Transverse colon (tissue), 4 donors: Measurements from ENCODE around the gene GRM3. TPM values are rescaled to one million over a fixed set of nuclear protein-coding genes. Genes with fewer than 3 reads are reported as not detected.

Source experiments
- DNase-seq: peaks from one replicate; pipeline ENCODE4 v3.0.0-alpha.2; 2019
- H3K27ac ChIP-seq, 4 donors: fragments of 200-600 bp; sonication (generic); 2 replicates each; pipeline ENCODE4 v1.5.1; 2016 to 2018; ENCODE audit warnings: inconsistent platforms in 4 of 4
- H3K27me3 ChIP-seq: fragments of 200-600 bp; sonication (generic); 2 replicates; pipeline ENCODE4 v1.5.1; 2017; ENCODE audit warnings: inconsistent platforms
- H3K36me3 ChIP-seq, 4 donors: fragments of 200-600 bp; sonication (generic); 2 replicates each; pipeline ENCODE4 v1.5.1; 2017 to 2019; ENCODE audit warnings: inconsistent platforms in 4 of 4
- H3K4me1 ChIP-seq, 4 donors: fragments of 200-600 bp; sonication (generic); 2 replicates each; pipeline ENCODE4 v1.5.1; 2017 to 2020; ENCODE audit warnings: inconsistent platforms in 4 of 4
- H3K4me3 ChIP-seq, 4 donors: fragments of 200-600 bp; sonication (generic); 1 replicate in 1 of 4; 2 replicates in 3 of 4; pipeline versions ENCODE4 v1.5.1 to v1.6.1; 2017 to 2019; ENCODE audit warnings: inconsistent platforms in 4 of 4
- H3K9me3 ChIP-seq, 2 donors: fragments of 200-600 bp; sonication (generic); 2 replicates each; pipeline ENCODE4 v1.5.1; 2017 to 2019; ENCODE audit warnings: inconsistent platforms in 2 of 2
- CTCF ChIP-seq, 5 experiments: fragments of 200-600 bp in 3 of 5; fragments of 450-650 bp in 2 of 5; sonication (generic) in 3 of 5; IDR thresholded peaks; 1 replicate in 2 of 5; 2 replicates in 3 of 5; pipeline ENCODE4 v1.5.1; 2016 to 2017; ENCODE audit warnings: antibody characterized with exemption in 5 of 5, inconsistent platforms in 3 of 5, mild to moderate bottlenecking in 2 of 5, moderate library complexity in 1 of 5
- EP300 ChIP-seq: sonication (generic); formaldehyde crosslinking; IDR thresholded peaks from one replicate; pipeline ENCODE4 v1.6.1; 2017; ENCODE audit warnings: antibody characterized with exemption, low read depth
- POLR2A ChIP-seq: fragments of 450-650 bp; IDR thresholded peaks from one replicate; pipeline ENCODE4 v1.6.1; 2016; ENCODE audit warnings: antibody characterized with exemption, mild to moderate bottlenecking, moderate library complexity
- POLR2AphosphoS5 ChIP-seq, 3 donors: sonication (generic); formaldehyde crosslinking; IDR thresholded peaks; one replicate each; pipeline ENCODE4 v1.6.1; 2016; ENCODE audit warnings: antibody characterized with exemption in 3 of 3
- WGBS, 2 donors: methylation state at CpG; one replicate each; pipeline ENCODE4 v1.1.5; 2018; ENCODE audit warnings: low coverage in 1 of 2; 5-methylcytosine and 5-hydroxymethylcytosine counted together
- in situ Hi-C, 4 donors: fragments of 200-750 bp; cut with MboI; loops; one replicate each; pipeline versions ENCODE4 v1.15.0 to v1.15.1; 2017; ENCODE audit warnings: low sequenced_read_pairs in 3 of 4, low pct_ligation_motif_present in 1 of 4, low pct_unique_long_range_greater_than_20kb in 1 of 4
- intact Hi-C: fragments of 100-400 bp; cut with DNase I; formaldehyde crosslinking; loops from one replicate; pipeline ENCODE4 v1.15.1; 2023; ENCODE audit warnings: low total_unique reads
- total RNA-seq, 4 donors: library from RNA; depleted of rRNA; stranded (reverse); fragments of >200 nt; gene quantifications; one replicate each; pipeline ENCODE4 v1.1.0, GENCODE V29; 2016

GRM3 gene
- total RNA-seq, 4 donors from 2014 or later, result not detected

GRCh38 chr7:86786376-86786775 lies 142.7 kb downstream of the GRM3 start:
- in situ Hi-C loops, result no loop called here
- H3K4me1 ChIP-seq, result no peaks in the 10 kb centered on the region
- H3K27ac ChIP-seq, result no peak overlapping the region
- no peaks in the 10 kb centered on the region for H3K27me3 ChIP-seq
- TF ChIP-seq POLR2A (no peak), CTCF (IDR thresholded peaks at IDR 0.05) (no peak), POLR2AphosphoS5 (IDR thresholded peaks at IDR 0.05) (no peak), EP300 (no peak)
- no peak overlapping the region for H3K4me3 ChIP-seq
- no peak for DNase-seq
- no peaks in the 10 kb centered on the region for H3K9me3 ChIP-seq
- no peaks in the 10 kb centered on the region for H3K36me3 ChIP-seq
- intact Hi-C loops, result no loop called here
- WGBS, 2 donors, result 95 to 100% methylated on average over 5 to 36 of the region's 36 CpGs

- Histone ChIP-seq H3K27ac (no peak overlapping the region), H3K4me3 (no peak overlapping the region), H3K9me3 (no peaks in the 10 kb centered on the region), H3K4me1 (no peaks in the 10 kb centered on the region), H3K27me3 (no peaks in the 10 kb centered on the region), H3K36me3 (no peaks in the 10 kb centered on the region)
- TF ChIP-seq POLR2AphosphoS5 (IDR thresholded peaks at IDR 0.05), result no peak
- TF ChIP-seq POLR2A, result no peak
- TF ChIP-seq EP300, result no peak
- TF ChIP-seq CTCF (IDR thresholded peaks at IDR 0.05), result no peak
- 49 to 82% methylated on average over 1 of the region's 1 CpG for WGBS, 2 donors
- intact Hi-C loops (no loop called here), in situ Hi-C loops (no loop called here)
- no peak for DNase-seq
Measured at GRCh38 chr7:86788948-86789347, 145.2 kb downstream of the GRM3 start.

- in situ Hi-C loops, result no loop called here
- H3K4me1 ChIP-seq, result no peaks in the 10 kb centered on the region
- no peaks in the 10 kb centered on the region for H3K36me3 ChIP-seq
- no peak for DNase-seq
- H3K27ac ChIP-seq, result no peak overlapping the region
- intact Hi-C loops, result no loop called here
- H3K9me3 ChIP-seq, result no peaks in the 10 kb centered on the region
- H3K27me3 ChIP-seq, result no peaks in the 10 kb centered on the region
- H3K4me3 ChIP-seq, result no peak overlapping the region
- TF ChIP-seq EP300 (no peak), POLR2AphosphoS5 (IDR thresholded peaks at IDR 0.05) (no peak), CTCF (IDR thresholded peaks at IDR 0.05) (no peak), POLR2A (no peak)
Measured at GRCh38 chr7:86790383-86790782, 146.7 kb downstream of the GRM3 start.

- TF ChIP-seq POLR2AphosphoS5 (IDR thresholded peaks at IDR 0.05) (no peak), EP300 (no peak), POLR2A (no peak), CTCF (IDR thresholded peaks at IDR 0.05) (no peak)
Measured at GRCh38 chr7:86792260-86792659, 148.6 kb downstream of the GRM3 start.

More at GRCh38 chr7:86792260-86792659, 148.6 kb downstream of the GRM3 start:
- H3K36me3 ChIP-seq, result no peaks in the 10 kb centered on the region
- no peak overlapping the region for H3K27ac ChIP-seq
- H3K9me3 ChIP-seq, result no peaks in the 10 kb centered on the region
- intact Hi-C loops, result no loop called here
- 75 to 80% methylated on average over 2 of the region's 2 CpGs for WGBS, 2 donors
- in situ Hi-C loops, result no loop called here
- H3K27me3 ChIP-seq, result no peaks in the 10 kb centered on the region
- H3K4me3 ChIP-seq, result no peak overlapping the region
- no peaks in the 10 kb centered on the region for H3K4me1 ChIP-seq
- no peak for DNase-seq
